HG03159 (cell line): ENCODE data around the gene HEMK1.

Experiments
- ATAC-seq: cut with Tn5 transposase; IDR thresholded peaks from one replicate; pipeline ENCODE4 v1.9.1; 2021; ENCODE audit warnings: mild to moderate bottlenecking, moderate library complexity; ENCODE audit not compliant: unreplicated experiment

Gene HEMK1

DNA sequence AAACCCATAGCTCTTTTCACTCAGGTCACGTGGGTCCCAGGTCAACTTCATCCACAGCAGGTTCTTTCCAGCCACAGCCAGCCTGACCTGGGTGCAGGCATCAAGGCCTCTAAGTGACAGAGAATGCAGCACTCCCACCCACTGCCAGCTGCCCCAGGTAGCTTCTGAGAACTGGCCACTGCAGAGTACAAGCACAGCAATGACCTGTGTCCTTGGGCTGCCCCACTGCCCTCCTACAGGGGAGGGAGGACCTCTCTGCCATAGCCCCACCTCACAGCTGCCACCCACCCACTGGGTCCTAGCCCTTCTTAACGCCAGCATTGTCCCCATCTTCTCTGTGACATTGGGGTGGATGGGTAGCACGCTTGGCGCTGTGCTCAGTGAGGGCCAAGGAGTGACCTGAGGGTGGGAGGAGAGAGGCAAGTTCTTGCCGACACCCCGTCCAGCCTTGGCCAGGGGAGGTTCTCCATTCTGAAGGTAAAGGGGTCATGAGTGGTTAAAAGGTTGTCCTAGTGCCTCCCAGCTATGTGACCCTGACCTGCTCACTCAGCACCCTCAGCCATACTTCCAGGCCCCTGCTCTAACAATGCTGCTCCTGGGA lies 29.9 kb downstream of the HEMK1 start:
- ATAC-seq: no peak

DNA sequence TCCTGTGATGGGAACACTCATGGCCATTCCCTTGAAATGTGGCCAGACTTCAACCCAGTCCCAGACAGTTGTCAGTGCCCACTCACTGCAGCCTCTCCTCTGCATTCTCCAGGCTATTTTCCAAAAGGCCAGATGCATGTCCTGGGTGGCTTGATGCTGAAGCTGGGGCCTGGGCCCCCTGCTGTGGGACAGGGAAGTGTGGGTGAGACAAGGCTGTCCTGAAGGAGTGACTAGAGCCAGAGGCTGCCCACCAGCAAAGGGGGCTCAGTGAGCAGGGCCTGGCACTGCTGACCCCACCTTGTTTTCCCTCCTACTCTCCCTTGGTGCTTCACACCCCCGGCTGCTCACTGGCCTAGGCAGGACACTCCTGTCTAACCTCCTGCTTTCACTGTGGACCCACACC lies 30.4 kb downstream of the HEMK1 start:
- ATAC-seq: no peak

DNA sequence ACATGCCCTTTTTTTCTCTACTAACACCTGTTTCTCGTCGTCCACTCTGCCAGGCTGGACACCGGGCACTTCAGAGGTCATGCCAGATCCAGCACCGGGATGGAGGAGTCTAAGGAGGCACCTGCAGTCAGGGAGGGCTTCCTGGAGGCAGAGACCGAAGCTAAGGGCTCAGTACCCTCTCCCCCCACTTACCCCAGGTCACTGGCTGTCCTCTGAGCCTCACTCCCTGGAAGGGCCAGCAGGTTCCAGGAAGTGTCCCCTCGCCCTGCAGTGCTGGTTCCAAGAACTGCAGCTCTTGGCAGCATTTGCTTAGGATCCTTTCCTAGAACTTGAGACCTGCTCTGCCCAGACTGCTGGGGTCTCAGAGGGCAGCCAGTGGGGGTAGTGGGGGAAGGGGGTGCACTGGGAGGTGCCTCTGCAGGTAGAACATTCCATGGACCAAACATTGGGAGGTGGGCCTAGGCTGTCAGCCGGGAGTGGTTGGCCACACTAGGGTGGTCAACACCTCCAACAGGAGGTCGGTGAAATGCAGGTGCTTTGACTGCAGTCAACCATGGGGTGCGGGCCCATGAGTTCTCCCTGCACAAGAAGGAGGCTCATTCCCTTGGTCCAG lies 30.9 kb downstream of the HEMK1 start:
- no peak for ATAC-seq

DNA sequence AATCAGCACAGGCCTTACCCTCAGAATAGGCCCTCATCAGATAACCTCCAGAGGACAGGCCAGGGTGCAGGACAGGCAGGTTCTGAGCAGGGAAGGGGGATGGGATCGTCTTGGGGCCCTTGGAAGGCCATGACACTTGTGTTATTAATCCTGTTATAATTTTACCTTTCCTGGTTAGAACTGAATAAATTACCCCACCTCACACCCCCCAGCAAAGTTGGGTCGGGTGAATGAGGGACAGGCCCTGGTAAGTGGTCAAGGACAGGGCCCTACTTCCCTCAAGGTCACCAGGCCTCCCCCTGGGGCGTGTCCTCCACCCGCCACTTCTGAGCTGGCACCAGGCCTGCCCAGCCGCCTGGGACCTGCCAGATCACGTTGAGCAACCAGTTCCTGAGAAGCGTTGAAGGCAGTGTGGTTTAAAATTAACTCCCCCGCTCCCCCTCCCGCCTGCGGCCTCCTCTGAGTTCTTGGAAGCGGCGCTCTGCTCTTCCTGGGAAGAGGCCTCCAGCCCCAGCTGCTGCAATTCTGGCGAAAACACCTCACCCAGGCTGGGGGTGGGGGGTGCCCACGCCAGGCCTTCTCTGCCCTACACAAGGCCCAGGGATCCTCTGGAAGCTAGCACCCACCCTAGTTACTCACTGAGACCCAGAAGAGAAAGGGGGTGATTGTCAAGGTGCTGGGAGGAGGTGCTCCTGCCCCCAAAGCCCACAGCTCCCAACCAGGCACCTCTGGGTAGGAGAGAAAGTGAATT lies 31.7 kb downstream of the HEMK1 start:
- ATAC-seq: peak; percentile 52

DNA sequence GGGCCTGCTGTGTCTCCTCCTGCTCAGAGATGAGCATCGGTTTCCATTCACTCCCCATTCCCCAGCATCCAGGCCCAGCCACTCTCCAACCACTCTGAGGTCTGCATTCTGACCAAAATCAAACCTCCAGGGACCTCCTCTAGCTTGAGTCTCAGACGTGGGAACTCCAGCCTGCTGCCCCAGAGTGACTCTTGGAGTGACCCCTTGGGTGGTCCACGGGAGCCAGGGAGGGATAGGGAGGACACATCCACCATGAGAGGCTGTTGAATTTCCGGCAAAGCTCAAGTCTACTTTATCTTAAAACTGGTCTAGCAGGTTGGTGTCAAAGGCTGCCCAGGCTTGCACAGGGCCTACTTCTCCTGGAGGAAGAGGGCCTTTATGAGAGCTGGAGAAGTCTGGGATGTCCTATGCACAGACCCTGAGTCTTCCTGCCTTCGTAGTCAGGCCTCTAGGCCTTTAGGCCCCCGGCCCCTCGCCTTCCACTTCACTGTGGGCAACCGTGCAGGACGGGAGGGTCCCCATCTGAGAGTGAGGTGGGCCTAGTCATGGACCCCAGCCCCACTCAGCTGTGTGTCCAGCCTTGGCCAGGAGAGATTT lies 33.4 kb downstream of the HEMK1 start:
- ATAC-seq: no peak

DNA sequence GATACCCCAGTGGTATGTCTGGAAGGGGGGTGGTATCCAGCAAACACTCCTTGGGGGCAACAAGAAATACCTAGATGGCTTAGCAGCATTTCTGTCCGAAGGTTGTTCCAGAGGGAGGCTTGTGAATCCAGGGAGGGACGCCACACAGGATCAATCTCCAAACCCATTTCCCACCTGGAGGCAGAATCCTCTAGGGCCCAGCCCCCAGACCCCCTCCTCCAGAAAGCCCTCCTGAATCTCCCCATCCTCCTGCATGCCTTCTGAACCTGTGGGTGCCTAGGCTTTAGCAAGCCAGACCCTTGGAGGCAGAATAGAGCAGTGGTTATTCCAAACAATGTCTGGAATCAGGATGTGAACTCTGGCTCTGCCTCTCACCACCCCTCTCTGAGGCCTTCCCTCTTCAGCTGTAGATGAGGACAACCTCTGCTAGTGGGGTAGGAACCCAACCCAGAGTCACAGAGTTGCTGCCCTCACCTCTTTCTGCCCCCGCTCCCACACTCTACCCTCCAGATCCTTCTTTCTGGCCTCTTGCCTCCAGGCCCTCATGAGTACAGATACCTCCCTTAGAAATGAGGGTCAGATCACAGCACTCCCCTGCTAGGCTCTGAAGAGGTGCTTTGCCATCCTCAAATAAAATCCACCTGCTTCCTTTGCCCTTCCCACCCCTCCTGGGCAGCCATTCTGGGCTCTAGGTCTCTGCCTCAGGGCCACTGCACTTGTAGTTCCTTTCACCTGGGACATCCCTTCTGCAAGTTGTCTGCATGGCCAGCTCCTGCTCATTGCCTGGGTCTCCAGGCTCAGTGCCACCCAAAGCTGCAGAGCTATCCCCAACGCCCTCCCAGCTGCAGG lies 34.2 kb downstream of the HEMK1 start:
- no peak for ATAC-seq

DNA sequence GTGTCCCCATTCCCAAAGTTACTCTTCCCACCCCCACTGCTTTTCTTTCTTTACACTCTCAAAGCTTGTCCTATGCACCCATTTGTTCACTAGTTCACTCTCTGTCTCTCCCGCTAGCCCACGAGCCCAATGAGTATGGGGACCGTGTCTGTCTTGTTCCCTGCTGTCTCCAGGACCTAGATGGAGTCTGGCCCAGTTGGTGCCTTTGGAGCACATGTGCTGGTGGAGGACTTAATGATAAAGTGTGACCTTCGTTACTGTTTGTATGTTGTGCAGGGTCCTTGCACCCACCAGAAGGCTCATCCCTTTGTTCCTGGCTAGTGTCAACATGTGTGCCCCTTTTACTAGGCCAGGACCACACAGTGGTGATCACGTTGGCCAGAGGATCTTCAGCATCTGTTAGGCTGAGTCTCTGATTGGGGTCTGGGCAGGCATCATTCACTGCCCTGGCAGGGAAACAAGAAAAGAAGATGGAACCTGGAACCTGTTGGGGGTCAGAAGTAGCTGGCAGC lies 34.8 kb downstream of the HEMK1 start:
- no peak for ATAC-seq

DNA sequence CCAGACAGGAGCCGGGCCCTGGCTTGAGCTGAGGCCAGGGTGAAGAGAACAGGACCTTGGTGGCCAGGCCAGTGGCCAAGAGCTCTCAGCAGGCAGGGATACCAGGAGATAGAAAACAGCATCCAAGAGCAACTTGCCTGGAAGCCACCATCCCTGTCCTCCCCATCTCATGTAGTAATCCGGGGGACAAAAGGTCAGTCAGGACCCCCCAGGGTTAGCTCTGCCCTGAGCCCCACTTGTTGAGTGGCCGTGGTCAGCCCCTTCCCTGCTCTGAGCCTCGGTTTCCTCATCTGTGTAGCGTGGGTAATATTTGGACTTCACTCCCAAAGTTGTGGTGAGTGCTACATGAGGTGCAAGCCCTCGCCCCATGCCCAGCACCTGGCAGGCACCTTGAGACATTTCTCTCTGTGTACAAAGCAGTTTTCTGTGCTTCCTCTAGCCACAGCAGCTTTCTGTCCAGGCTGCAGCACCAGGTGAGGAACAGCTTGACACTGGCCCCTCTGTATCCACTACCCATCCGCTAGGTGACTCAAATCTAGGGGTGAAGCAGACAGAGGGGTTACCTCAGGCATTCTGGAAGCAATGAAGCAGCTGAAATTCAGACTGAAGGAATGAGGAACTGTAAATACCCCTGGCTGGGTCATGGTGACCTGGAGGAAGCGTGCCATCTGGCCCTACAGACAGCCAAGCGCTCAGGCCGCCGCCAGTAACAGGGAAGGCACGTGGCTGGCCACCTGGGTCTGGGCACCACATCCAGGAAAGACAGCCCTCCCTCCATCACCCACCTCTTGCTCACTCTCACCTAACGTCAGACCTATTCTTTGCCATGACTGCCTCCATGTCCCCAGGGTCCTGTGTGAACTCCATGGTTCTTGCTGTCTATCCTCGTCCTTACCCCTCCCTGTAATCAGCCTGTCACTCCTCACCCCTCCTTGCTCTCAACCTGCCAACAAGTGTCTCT lies 35.6 kb downstream of the HEMK1 start:
- no peak for ATAC-seq

DNA sequence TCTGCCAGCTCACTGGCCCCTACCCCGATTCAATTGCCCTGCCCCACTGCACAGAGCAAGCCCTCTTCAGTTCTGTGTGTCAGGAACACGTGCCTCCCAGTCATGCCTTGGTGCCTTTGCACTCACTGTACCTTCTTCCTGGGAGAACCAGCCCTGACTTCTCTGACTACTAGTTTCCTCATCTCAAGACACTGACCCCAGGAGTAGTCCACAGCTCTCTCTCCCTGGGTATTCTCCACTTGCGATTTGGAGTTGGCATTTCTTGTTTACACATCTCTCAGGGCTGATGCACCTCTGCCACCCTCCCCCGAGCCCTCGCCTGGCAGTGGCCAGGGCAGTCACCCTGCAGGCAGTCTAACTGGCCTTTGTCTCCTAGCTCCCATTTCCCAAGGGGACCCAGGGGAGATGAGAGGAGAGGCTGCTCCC lies 36.6 kb downstream of the HEMK1 start:
- no peak for ATAC-seq

DNA sequence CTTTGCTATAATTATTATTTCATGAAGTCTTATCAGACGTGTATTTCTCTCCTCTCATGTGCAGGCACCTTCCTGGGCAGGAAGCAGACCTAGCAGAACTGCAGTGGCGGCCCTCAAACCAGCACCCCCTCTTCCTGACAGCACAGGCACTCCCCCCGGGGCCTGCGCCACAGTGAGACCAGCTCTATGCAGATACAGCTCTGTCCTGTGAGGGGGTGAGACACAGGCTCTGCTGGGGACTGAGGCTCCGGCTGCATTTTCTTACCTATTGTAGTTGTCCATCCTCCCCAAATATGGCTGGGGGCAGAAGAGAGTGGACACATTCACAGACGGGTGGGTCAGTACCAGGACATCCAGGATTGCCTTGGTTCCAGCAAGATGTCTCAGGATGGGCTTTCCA lies 37.3 kb downstream of the HEMK1 start:
- no peak for ATAC-seq

DNA sequence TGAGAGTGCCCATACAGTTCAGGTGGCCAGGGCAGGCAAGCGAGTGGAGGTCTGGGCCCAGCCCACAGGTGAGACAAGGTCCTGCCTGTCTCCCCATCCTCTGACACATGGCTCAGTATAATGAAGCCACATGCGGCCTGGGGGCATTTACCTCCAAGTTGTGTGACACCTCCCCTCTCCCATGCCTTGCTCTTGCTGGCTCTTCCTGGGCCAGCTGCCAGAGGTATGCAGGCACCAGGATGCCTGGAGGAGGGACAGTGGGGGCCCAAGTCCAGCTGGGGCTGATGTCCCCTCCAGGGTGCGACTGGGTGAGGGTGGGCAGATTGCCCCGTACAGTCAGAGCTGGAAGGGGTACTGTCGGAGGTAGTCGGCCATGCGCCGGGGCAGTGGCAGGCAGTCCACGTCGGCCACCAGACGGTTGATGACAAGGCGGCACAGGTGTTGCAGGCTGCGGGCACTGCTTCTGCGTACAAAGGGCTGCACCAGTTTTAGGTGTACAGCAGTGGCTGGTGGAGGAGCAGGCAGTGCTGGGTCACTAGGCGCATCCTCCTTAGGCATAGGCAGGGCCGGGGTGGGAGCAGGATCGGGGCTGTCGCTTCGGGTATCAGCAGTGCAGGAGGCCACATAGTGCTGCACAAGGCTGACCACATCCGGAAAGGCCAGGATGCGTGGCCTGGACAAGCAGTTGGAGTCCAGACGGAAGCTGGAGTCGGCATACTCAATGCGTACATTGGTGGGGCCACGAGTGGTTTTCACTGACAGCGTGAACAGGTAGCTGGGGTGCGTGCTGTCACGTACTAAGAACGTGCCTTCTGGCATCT lies 38.2 kb downstream of the HEMK1 start:
- ATAC-seq: no peak

DNA sequence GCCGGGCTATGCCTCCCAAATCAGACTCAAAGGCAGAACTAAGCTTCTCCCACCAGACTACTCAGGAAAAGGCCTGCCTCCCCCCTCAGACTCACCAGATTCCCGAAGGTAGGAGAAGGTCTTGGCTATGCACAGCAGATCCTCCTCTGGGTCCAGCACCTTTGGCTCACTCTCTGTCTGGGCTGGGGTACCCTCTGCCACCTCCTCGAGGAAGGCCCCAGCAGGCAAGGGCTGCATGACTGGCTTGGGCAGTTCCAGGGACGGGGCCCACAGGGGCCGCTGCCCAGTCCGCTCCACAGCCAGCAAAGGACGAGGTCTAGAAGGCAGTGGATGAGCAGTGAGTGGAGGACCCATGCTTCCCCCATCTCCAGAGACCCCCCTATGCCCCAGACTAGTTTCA lies 39.0 kb downstream of the HEMK1 start:
- ATAC-seq: no peak

DNA sequence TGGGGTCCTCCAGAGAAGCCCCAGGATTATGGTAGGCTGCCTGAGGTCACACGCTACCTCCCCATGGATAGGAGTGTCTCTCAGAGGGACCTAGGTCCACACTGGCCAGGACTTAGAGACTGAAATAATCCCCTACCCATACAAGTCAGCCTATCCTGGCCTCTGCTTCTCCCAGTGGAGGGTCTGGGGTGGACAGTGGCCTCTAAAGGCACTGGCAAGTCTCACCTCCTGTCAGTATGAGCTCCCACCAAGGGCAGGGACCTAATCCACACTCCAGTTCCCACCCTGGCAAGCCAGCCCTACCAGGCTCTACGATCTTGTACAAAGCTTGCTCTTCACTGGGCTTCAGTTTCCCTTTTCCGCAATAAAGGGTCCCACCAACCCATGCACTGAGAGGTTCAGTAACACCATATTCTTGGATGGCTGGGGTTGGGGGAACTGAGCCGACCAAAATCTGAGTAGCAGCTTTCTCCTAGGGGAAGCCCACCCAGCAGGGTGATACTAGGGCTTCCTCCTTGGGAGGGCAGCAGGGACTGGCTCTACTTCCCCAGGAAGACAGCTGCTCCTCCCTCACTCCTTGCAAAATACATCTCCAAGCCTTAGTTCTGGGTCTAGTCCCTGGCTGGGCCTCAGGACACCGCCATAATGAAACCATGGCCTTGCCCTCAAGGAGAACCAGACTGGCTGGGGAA lies 39.9 kb downstream of the HEMK1 start:
- ATAC-seq: no peak

DNA sequence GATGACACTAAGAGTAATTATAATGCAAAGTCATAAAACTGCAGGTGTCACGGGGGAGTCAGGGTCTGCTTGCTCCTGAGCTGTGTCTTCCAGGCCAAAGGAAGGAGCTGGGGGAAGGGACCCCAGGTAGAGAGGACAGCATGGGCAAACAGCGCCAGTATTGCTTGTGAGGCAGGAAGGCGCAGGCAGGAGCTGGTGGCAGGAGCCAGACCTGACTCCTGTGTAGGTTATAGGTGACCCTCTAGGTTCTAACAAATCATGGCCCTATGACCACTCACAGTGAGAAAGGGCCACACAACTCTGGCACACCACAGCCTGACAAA lies 40.4 kb downstream of the HEMK1 start:
- no peak for ATAC-seq

DNA sequence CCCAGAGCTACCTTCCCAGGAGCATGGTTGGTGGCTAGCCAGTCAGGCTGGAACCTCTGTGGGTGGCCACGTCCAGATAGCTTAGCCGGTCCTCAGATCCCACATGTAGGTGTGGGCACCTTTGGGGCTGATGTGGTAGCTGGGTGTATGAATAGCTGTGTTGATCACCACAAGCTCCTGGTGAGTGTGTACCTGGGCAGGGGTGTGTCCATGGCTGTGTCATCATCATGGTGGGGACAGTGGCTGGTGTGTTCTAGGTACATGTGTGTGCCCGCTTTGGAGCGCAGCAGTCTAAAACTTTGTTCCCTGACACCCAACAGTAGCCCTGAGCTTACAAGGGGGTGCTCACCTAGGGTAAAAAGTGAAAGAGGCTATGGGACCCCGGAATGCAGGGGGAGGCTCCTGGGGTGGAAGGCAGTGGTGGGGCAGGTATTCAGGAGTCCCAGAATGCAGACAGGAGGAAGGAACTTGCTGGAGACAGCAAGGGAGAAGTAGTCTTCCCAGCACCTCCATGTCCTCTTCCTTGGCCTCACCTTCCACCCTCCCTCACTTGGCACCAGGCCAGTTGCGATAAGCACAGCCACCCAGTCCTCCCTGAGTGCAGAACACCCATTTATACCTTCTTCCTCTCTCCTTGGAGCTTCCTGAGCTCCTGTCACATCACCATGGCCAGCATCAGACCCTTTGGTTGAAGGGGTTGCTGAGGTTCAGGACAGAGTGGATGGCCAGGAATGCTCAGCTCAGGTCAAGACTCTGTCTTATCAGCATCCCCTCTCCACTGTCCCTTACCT lies 41.1 kb downstream of the HEMK1 start:
- no peak for ATAC-seq

DNA sequence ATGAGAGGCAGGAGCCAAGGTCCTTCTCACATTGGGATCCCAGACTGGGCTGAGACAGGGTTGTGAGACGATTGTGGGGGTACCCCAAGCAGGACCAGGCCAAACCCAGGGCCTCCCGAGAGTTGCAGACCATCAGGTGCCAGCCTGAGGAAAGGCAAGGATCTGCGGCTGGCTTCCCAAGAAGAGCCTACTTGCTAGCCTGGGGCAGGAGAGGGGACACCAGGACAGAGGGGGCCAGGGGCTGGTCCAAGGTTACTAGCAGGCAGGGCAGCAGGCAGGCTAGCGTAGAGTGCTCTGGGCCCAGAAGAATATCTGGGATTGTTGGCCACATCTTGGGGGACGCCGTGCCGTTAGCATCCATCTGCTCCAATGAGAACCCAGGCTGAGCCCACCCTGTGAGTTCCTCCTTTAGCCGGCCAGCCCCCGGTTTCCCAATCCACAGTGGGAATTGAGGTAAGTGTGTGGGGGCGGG lies 41.7 kb downstream of the HEMK1 start:
- ATAC-seq: no peak

DNA sequence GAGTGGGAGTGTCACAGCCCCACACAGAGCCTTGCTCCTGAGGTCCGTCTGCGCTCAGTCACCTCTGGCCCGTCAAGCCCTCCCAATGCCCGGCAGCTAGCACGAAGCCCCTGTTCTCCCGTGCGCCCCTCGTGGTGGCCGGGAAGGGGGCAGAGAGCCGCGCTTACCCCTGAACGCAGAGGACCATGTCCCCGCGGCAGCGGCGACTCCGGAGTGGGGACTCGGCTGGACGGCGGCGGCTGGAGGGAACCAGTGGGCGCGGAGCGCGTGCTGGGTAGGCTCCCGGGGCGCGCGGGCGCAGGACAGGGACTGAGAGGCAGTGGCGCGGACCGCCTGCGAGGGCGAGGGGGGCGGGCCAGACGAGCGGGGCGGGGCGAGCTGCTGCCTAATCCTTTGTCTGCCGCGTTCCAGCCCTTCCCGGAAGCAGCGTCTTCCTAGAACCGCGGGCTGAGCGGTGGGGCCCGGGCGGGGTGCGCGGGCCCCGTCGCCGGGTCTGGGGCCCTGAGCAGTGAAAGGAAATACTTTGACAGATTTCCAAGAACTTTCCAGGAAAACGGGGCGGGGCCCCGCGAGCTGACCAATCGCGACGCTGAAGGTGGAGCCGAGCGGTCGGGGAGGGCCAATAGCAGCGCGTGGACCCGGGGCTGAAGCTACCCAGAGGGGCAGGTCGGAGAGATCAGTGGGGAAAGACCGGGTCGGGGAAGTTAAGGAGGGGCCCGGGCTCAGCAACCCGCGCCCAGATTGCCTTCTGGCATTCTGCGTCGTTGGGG lies 42.3 kb downstream of the HEMK1 start, which contains the start of gene CISH:
TSS of gene CISH (minus strand) at position 311 of the 770 bp plus-strand sequence. CDS start at position 187, 124 bp downstream.
- ATAC-seq: peak; percentile 69
